ENCODE results near the gene IPCEF1. TPM values are rescaled to one million over a fixed set of nuclear protein-coding genes. Genes with fewer than 3 reads are reported as not detected.
"Not testable (repeated sequence)": the region's sequence is repeated elsewhere in the genome, so short reads cannot be mapped to it uniquely, and the experiment has no call there.

The IPCEF1 gene
- total RNA-seq, 4 donors from 2014 or later: 0.42 to 9.0 (median 3.1) TPM

DNA sequence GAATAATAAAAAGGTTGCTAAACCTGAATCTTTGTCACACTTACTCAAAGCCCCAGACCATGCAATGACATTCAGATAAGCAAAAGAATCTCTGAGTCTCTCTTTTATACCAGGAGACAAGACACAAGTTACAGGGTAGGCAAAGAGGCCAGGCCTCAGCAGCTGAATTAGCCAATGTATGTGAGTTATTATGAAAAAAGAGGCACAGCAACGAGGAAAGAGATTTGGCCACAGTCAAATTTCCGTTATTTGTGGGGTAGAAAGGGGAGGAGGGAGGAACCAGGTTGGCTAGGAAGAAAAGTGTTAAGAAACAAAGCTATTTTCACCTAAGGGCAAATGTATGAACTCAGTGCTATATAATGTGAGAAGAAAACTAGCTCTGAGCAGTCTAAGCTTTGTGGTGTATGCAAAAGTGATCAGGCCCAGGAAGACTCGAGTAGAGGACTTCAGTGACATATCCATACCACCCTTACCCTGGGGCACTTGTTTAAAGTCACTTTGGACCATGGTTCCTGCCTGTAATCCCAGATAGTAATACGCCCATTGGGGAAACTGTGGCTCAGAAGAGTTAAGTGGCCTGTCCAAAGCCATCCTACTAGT lies 19.1 kb downstream of the IPCEF1 start:
- WGBS: 70% methylated on average over 4 of the region's 4 CpGs
- no peak for DNase-seq (ENCODE audit: low spot score in 2 of 2)
- H3K36me3 ChIP-seq: no peaks in the 10 kb centered on the region
- no peaks in the 10 kb centered on the region for H3K4me1 ChIP-seq
- no peak overlapping the region for H3K4me3 ChIP-seq
- no peak for TF ChIP-seq POLR2A (IDR thresholded peaks at IDR 0.05)
- TF ChIP-seq, protein P1, sequence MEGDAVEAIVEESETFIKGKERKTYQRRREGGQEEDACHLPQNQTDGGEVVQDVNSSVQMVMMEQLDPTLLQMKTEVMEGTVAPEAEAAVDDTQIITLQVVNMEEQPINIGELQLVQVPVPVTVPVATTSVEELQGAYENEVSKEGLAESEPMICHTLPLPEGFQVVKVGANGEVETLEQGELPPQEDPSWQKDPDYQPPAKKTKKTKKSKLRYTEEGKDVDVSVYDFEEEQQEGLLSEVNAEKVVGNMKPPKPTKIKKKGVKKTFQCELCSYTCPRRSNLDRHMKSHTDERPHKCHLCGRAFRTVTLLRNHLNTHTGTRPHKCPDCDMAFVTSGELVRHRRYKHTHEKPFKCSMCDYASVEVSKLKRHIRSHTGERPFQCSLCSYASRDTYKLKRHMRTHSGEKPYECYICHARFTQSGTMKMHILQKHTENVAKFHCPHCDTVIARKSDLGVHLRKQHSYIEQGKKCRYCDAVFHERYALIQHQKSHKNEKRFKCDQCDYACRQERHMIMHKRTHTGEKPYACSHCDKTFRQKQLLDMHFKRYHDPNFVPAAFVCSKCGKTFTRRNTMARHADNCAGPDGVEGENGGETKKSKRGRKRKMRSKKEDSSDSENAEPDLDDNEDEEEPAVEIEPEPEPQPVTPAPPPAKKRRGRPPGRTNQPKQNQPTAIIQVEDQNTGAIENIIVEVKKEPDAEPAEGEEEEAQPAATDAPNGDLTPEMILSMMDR (IDR thresholded peaks at IDR 0.05): no peak
- TF ChIP-seq EP300 (IDR thresholded peaks at IDR 0.05): no peak
- TF ChIP-seq POLR2AphosphoS5 (IDR thresholded peaks at IDR 0.05): no peak
- no peaks in the 10 kb centered on the region for H3K9me3 ChIP-seq
- H3K27me3 ChIP-seq: no peaks in the 10 kb centered on the region
- no peak overlapping the region for H3K27ac ChIP-seq

DNA sequence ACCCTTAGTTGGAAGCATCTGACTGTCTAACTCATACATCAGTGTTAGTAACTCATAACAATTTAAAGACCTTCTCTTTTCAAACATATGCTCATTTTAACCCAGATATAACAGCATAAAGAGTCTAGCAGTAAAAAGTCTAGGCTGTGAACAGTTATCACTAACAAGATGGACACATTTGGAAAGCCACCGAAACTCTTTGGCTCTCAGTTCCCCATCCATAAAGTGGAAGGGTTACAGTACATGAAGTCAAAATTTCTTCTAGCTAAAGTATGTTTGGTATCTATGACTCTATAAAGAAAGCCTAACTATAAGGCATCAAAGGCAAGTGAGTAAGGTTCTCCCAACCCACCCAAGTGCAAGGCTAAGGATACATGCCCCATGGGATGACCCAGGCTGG lies 22.5 kb downstream of the IPCEF1 start:
- not testable (repeated sequence) for DNase-seq (ENCODE audit: low spot score in 2 of 2)
- 95% methylated on average over 1 of the region's 1 CpG for WGBS

GRCh38 chr6:154331750-154332149 lies 24.9 kb downstream of the IPCEF1 start:
- H3K27ac ChIP-seq: no peak overlapping the region

More for the DNA sequence above, 22.5 kb downstream of the IPCEF1 start:
- not testable (repeated sequence) for H3K27me3 ChIP-seq, H3K4me3 ChIP-seq, H3K4me1 ChIP-seq, H3K36me3 ChIP-seq, H3K27ac ChIP-seq, H3K9me3 ChIP-seq

GRCh38 chr6:154329350-154330170 lies 27.0 kb downstream of the IPCEF1 start:
- TF ChIP-seq POLR2A (IDR thresholded peaks at IDR 0.05): no peak
- TF ChIP-seq, protein P1 (IDR thresholded peaks at IDR 0.05): no peak
- no peak for TF ChIP-seq EP300 (IDR thresholded peaks at IDR 0.05)
- no peak for TF ChIP-seq POLR2AphosphoS5 (IDR thresholded peaks at IDR 0.05)
- Histone ChIP-seq H3K4me3 (no peak overlapping the region), H3K9me3 (no peaks in the 10 kb centered on the region), H3K27me3 (no peaks in the 10 kb centered on the region), H3K4me1 (no peaks in the 10 kb centered on the region), H3K36me3 (no peaks in the 10 kb centered on the region), H3K27ac (no peak overlapping the region)
- no peak for DNase-seq (ENCODE audit: low spot score in 2 of 2)
- 86% methylated on average over 10 of the region's 10 CpGs for WGBS

More at GRCh38 chr6:154331750-154332149, 24.9 kb downstream of the IPCEF1 start:
- H3K4me3 ChIP-seq: no peak overlapping the region
- H3K4me1 ChIP-seq: no peaks in the 10 kb centered on the region
- H3K9me3 ChIP-seq: no peaks in the 10 kb centered on the region
- WGBS: 98% methylated on average over 2 of the region's 2 CpGs
- TF ChIP-seq POLR2AphosphoS5 (IDR thresholded peaks at IDR 0.05) (no peak), EP300 (IDR thresholded peaks at IDR 0.05) (no peak), POLR2A (IDR thresholded peaks at IDR 0.05) (no peak)
- TF ChIP-seq, protein P1 (IDR thresholded peaks at IDR 0.05): no peak
- no peaks in the 10 kb centered on the region for H3K36me3 ChIP-seq
- H3K27me3 ChIP-seq: no peaks in the 10 kb centered on the region
- no peak for DNase-seq (ENCODE audit: low spot score in 2 of 2)

DNA sequence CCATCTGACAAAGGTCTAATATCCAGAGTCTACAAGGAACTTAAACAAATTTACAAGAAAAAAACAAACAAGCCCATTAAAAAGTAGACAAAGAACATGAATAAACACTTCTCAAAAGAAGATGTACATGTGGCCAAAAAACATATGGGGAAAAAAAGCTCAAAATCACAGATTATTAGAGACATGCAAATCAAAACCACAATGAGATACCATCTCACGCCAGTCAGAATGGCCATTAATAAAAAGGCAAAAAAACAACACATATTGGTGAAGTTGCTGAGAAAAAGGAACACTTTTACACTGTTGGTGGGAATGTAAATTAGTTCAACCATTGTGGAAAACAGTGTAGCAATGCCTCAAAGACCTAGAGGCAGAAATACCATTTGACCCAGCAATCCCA lies 29.3 kb downstream of the IPCEF1 start:
- DNase-seq (ENCODE audit: low spot score in 2 of 2); H3K27ac ChIP-seq; H3K27me3 ChIP-seq; H3K4me1 ChIP-seq; H3K9me3 ChIP-seq; H3K36me3 ChIP-seq; H3K4me3 ChIP-seq: not testable (repeated sequence)
- 100% methylated on average over 1 of the region's 1 CpG for WGBS

DNA sequence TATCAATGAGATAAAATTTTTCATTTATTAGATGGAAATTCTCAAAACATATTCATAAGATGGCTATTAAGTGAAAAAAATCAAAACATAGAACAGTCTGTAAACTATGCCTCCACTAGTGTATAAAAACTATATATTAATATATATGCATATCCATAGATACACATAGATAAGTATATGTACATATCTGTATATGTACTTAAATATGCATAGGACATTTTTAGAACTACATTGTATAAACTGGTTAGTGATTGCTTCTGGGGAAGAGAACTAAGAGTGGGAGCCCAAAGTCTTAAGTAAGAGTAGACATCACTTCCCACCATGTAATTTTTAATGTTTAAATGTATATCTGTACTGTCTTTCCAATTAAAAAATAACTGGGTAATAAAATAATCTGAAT lies 31.5 kb downstream of the IPCEF1 start:
- no peak overlapping the region for H3K4me3 ChIP-seq
- TF ChIP-seq EP300 (IDR thresholded peaks at IDR 0.05) (no peak), POLR2AphosphoS5 (IDR thresholded peaks at IDR 0.05) (no peak), POLR2A (IDR thresholded peaks at IDR 0.05) (no peak)
- TF ChIP-seq, protein P1 (IDR thresholded peaks at IDR 0.05): no peak

More for the DNA sequence above, 31.5 kb downstream of the IPCEF1 start:
- no peak for DNase-seq (ENCODE audit: low spot score in 2 of 2)
- Histone ChIP-seq H3K4me1 (no peaks in the 10 kb centered on the region), H3K27ac (no peak overlapping the region), H3K27me3 (no peaks in the 10 kb centered on the region), H3K9me3 (no peaks in the 10 kb centered on the region), H3K36me3 (no peaks in the 10 kb centered on the region)

All from suprapubic skin (tissue), 4 donors.